GM21423 (cell line): ENCODE measurements around the gene MAEL.

ENCODE experiments used
- ATAC-seq: cut with Tn5 transposase; IDR thresholded peaks from one replicate; pipeline ENCODE4 v1.9.1; 2021; ENCODE audit warnings: mild to moderate bottlenecking, moderate library complexity; ENCODE audit not compliant: unreplicated experiment

MAEL gene

DNA sequence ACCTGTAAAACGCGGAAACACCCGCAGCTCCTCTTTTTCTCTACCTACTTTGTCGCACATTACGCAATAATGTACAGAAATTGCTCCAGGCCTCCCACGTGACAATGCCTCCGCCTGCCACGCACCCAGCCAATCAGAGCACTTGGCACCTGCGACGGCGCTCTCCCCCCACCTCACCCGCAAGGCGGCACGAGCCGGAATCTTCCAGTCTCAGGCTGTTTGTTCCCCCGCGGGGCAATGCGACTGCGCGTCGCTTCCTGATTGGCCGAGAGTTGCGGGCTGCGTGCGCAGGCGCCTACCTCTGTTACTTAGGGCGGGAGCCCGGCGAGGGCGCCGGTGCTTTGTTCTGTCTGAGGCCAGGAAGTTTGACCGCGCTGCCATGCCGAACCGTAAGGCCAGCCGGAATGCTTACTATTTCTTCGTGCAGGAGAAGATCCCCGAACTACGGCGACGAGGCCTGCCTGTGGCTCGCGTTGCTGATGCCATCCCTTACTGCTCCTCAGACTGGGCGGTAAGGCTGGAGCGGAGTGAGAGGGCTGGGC is at the start of gene MAEL:
Gene MAEL (plus strand): TSS at position 307 of the 542 bp plus-strand sequence. CDS start 73 bp downstream, at position 380.
- ATAC-seq: no peak

DNA sequence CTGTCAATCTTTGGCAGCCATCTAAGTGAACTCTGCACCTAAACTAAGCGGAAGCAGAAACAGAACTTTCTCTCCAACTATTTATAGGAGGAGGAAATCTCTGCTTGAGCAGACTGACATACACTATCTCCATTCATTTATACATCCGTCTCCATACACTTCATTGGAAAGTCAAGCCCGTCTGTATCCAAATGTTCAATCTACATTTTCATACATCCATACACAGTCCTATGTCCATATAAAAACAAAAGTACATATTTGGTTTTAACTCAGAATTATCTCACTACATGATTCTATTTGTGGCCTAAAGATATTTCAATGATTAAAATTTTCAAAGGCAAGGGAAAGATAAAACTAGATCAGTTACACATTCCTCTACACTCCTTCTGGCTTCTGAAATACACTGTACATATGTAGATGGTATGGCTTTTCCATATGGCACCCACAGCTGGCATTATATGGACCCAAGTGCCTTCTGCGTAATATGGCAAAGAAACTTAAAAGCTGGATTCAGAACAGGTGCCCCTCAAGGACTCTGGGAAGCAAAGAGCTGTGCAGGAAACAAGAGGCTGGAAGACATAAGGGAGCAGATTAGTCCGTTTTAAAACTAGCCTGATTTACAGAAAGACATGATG is 49.2 kb upstream of the MAEL start:
- no peak for ATAC-seq

DNA sequence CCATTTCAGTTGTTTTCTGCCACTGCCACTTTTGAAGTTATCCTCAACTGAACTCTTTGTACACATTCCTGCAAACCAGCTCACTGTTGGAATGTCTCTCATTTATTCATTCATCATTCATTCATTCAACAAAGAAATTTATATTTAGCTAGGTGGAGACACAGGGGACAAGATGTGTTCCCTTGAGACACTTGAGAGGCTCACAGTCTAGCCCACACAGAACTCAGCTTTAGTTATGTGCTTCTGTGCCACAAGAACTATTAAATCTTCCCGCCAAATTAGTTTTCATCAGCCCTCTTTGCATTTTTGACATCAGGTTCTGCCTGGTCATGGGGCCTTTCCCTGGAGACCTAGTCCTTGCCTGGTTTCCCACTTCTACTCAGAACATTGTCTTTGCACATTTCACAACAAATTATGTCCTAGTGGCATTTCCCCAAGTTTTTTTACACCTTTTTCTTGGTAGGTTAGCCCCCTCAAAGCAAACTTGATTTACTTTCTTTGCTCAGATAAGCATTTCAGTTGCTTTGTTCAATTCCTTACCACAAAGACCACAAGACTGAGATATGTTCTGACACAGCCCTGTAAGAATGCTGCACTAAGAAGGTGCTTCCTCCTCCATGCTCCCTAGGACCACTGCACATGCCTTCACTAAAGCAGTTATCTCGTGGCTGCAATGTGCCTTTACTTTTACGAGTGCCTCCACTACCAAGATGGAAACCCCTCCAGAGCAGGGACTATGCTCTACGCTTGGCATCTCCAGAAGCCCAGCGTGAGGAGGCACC is 44.7 kb upstream of the MAEL start:
- ATAC-seq: no peak

DNA sequence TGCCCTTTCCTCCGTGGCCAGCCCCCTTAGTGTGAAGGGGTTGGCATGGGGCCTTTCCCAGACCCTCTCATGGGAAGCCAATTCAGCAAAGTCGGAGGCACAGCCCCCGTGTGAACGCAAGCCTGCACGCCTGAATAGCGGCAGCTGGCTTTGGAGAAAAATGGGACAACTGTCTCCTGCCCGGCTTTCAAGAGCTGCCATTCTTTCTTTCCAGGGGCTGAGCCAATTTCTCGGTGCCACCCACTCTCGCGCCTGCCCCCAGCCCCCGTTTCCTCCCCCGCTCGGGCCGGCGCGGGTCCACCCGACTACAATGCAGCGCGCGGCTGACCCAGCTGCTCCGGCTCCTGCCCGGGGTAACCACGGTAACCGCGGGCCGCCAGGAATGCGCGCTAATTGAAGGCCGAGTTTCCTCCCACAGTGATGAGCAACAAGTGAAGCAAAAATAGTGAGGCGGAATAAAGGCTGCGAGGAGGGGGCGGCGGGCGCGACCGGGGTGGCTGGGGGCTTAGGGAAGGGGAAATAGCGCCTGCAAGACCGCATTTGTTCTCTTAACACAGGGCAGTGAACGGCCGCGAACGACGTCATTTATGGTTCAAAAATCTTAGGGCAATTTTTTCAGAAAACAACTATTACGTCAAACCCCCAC is 41.6 kb upstream of the MAEL start:
- ATAC-seq: no peak

DNA sequence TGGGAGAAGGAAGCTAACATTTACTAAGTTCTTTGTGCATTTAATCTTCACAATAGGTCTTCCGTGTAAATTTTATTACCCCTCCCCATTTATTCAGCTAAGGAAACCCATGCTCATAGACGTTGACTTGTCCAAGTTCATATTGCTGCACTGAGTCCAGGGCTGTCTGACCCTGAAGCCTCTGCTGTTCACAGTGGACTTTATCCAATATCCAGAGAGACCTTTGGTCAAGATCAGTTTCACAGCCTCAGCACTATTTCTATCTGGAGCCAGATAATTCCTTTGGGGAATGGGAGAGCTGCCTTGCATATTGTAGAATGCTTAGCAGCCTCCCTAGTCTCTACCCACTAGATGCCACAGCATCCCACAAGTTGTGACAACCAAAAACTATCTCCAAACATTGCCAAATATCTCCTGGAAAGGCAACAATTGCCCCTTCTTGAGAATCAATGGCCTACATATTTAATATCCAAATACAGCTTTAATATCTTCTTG is 40.2 kb upstream of the MAEL start:
- no peak for ATAC-seq

DNA sequence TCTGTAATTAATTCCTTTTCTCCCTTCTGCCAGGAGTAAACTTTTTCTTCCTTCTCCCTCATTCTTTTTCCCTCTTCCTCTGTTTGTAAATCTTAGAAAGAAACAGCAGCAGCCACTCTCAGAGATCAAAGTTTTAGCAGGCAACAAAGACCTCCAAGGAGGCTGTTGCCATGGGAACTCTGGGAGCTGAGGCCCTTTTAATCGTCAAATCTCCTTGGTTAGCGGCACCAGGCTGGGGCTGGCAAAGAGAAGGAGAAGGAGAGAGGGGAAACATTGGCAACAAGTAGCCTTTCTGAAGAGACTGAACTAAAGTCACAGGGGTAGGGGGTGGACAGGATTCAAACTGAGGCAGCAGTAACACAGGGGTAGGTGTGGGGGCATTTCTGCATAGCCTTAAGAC is 38.9 kb upstream of the MAEL start:
- no peak for ATAC-seq

DNA sequence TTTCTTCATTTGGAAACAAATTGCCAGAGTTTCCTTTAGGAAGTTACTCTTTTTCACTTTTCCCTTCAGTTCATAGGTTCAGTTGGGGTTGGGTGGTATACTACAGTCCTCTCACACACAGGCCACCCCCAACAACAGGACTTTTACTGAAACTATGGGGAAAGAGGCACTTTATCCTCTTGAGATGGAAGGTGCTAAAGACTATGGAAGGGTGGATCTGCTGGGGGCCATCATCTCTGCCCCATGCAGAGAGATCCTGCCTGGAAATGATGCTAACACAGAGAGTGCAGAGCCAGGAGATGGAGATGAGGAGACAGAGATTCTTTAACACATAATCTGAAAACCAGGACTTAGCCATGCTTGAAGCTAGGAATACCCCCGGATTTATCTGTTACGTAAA is 38.0 kb upstream of the MAEL start:
- ATAC-seq: no peak

DNA sequence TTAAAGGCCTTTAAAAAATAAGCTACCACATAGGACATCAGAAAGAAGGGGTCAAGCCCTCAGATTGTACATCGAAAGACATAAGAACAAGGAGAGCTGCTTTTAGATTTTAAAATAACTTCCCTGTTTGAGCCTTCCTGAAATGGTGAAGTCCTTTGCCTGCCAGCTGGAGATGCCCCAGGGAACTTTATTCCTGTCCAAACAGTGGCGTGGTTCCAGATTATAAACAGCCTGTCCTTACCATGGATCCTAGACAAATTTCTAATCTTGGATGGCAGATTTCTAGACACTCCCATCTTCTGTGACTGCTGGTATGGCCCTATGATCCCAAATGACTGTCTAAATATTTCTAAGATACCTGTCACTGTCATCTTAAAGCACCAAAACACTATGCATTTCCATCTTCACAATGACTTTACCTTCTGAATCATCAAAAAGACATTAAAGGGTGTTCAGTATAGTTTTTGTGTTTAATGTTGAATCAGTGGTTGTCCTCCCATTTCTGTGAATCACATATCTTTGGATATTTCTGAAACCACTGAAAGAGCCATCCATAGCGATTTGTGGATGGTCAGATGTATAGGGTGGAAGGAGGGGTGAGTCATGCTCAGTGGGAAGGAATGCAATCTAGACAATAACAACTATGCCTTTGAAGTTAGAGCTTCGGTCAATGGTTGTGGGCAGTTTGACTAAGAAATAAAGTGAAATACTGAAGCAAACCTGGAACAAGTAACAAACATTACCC is 36.9 kb upstream of the MAEL start:
- no peak for ATAC-seq

DNA sequence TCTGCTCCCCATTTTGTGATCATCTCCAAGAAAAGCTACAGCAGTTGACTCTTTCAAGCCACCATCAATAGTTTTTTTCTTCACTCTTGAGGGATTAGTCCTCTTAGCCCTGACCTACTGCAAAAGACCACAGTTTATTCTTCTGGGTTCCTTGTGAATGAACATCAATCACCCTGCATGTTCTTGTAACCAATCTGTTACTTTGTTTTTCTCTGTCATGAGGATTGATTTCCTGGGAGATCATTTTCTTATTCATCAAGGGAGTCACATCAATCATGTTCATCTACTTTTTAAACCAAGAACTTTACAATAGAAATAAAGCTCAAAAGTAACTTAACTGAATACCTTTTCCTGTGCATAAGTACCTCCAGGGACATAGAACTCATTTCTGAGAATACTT is 35.6 kb upstream of the MAEL start:
- ATAC-seq: no peak

DNA sequence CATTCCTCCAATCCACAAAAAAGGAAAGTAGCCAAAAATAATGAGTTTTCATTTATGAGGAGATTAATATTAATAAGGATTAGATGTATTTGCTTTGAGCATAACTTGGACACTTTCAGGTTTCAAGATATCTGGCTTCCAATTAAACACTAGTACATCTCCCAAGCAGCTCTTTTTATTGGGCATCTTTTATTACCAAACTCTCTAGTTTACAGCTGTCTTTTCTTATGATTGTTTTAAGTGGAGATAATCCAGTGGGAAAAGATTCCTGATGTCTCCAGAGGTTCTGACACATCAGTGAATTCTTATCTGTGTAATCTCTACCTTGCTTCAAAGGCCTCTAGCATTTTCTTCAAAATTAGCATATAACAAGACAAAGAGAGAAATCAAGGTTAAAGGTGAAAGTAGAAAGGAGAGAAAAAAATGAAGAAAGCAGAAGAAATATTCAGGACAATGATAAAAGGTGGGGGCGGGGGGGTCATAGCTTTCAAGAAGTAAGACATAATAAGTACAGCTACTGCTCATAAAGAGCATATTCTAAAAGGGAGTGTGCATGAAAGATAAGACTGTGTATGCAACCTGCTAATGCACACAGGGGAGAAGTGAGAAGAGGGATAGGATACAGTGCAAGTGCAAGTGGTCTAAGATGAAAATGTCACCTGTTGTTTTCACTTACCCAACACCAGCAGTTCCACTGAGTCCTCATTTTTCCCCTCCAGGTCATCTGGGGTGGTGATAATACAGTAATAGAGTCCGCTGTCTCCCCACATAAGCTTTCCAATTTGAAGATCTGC is 32.8 kb upstream of the MAEL start:
- no peak for ATAC-seq

DNA sequence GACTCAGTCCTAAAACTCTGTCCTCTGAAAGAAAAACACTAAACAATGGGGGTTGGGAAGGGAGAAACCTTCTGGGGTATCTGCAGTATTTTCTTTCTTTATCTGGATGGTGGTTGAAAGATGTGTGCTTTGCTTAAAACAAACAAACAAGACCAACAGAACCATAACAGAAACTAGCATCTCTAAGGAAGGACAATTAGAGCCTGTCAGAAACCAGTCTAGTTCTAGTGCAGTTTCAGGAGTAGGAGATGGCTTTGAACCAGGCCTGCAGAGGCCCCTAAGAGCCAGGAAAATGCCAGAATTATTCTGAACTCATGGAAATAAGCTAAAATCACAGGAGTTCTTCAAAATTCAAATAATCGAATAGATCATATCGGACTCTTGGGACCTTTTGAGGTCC is 32.2 kb upstream of the MAEL start:
- no peak for ATAC-seq

DNA sequence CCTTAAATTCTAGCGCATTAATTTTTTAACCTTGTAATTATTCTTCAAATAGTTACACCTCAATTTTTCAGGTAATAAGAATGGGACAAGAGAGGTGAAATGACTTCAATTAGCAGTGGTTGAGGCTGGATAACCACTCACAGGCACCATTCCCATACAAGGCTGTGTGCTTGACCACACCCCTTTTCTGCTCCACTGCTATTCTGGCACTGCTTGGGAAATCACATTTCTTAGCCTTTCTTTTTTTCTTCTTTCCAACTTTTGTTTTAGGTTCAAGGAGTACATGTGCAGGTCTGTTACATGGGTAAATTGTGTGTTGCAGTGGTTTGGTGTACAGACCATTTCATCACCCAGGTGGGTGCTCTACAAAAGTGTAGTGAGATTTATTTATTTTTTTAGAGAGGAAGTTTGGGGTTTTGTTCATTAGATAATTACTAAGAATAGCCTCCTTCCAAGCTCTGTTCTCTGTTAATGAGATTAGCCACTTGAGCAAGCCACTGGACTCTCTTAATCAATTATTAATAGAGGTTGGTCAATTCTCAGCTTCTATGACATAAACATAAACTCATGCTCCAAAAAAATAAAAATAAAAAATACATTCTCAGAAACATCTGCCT is 28.1 kb upstream of the MAEL start:
- peak; percentile 81 for ATAC-seq

DNA sequence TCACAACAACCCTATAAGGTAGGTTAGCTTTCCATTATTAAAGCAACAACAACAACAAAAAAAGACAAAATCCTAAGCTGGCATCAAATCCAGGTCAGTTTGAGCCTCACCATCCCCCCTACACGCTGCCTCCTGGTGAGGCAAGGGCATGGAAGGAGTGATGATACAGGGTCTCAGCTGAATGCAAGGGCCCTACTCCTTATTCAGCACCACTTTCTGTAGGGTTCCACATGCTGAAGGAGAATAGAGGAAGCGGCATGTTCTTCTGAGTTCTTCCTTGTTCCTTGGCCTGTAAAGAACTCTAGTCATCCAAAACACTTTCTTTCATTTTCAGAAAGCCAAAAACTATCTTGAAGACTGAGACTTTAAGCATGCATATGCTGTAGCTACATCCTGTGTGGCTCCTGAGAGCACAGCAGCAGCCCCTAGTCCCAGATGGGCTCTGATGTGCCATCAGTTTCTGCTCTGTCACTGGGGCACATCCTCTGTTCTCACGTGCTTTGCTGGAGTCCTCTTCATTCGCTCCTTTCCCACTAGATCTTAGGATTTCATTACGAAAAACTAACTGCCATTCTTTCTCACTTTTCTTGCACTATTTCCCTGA is 19.9 kb upstream of the MAEL start:
- ATAC-seq: peak; percentile 96

DNA sequence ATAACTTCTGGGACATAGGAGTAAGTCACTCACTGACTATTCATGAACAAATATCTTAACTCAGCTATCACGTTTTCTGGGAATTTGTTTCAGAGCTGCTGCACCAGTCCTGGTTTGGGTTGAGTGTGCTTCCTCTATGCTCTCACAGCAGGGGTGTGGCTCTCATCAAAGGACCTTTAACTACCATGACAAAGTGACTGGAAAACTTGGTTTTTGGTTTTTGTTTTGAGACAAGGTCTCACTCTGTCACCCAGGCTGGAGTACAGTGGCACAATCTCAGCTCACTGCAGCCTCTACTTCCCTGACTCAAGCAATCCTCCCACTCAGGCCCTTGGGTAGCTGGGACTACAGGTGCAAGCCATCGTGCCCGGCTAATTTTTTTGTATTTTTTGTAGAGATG is 17.8 kb upstream of the MAEL start:
- ATAC-seq: no peak

DNA sequence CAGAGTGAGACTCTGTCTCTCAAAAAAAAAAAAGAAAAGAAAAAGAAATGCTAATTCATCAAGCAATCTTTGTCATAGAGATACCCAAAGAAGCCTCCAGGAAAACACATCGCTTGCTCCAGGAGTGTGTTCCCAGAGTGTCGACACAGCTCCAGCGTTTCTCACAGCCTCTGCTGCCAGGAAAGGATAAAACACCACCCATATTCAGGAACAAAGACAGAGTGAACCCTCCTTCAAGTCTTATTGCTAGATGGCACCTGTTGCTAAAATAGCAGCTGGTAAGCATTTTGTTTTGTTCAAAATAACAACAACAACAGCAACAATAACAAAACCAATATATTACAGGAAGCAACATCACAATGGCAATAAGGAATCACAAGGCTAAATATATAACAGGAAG is 16.9 kb upstream of the MAEL start:
- no peak for ATAC-seq

DNA sequence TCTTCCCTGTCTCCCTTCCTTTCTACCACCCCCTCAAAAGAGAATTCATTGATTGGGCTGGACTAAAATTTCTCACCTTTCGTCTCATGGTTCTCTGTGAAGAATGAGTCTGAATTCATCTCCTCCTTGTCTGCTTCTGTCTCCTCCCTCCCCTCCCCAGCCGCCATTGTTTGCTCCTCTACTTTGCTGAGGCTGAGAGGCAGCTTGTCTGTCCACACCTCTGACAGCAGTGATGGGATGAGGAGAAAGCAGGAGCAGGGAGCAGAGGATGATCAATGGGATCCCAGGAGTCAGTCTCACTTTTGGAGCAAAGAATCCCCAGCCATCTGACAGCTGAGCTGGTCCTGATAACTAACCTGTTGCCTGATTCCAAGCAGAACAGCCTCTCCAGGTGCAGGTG is 16.3 kb upstream of the MAEL start:
- no peak for ATAC-seq

DNA sequence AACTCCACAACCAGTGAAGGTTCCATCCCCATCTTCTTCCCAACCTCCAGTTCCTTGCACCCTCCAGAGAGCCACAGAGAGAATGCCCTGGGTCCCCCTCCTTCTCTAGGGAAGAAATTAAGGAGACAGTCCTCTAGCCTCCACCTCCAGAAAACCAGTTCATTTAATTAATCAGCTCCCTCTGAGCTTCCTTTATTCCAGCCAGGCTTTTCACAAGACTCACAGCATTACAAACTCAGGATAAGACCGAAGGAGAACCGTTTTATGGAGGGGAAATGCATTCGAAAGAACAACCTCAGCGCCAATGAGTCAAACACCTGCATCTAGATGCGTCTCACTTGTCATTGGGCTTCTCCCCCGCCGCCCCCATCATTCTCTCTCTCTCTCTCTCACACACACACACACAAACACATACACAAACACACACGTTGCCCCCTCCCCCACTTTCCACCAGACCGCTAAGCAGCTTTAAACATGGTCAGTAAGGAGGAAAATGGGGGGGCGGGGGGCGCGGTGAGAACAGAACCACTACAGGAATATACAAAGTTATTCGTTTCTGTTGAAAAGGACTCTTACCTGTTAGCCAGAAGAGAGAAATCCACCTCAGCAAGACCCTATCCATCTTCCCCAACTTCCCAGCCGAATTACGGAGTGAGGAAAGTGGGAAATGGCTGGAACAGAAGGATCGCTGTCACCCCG is 14.3 kb upstream of the MAEL start:
- ATAC-seq: no peak

DNA sequence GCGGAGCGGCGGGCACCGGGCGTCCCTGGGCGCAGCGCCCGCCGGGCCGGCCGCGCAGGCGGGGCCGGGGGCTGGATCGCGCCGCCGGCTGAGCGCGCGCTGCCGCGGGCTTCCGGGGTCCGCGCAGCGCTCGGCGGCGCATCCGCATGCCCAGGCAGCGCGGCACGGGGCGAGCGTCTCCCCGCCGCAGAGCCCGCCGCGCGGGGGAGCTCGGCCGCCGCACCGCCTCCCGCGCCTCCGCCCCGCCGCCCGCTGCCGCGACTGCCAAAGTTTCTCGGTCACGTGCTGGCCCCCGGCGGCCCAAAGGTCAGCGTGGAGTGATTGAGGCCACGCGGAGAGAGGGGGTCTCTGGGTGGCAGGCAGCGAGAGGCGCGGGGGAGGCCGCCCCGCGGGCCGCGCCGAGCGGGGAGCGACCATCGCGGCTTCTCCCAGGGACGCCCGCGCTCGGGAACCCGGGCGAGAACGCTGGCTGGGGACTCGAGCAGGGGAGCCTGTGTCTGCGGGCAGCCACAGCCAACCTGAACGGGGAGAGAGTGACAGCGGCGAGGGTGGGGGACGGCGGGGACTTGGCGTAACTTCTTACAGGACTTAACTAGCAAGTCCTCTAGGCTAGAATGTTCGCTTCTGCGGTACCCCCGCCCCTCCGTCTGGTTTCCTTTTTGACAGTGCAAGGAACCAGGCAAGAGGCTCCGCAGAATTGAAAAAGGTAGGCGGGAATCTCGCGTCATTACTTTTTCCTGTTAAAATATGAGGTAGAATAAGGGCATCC is 13.5 kb upstream of the MAEL start, which contains the start of gene ILDR2:
Gene ILDR2 (minus strand): TSS at position 180 of the 769 bp plus-strand sequence. CDS start 272 bp downstream, outside the sequence.
- ATAC-seq: peak; percentile 58
